Fibroblast of pulmonary artery (primary cell): ENCODE measurements around the gene THADA.
"Not testable (repeated sequence)": the region's sequence is repeated elsewhere in the genome, so short reads cannot be mapped to it uniquely, and the experiment has no call there.

Experiments
- DNase-seq: peaks from one replicate; pipeline ENCODE4 v3.0.0-alpha.2; 2010; ENCODE audit warnings: low read depth
- H3K4me3 ChIP-seq: replicated peaks from 2 replicates; pipeline ENCODE4 v1.5.1; 2011; ENCODE audit warnings: low read depth, mild to moderate bottlenecking, control low read depth, low read length, moderate library complexity
- TF ChIP-seq, protein P1 (sequence below): IDR thresholded peaks from 2 replicates; pipeline ENCODE4 v1.5.1; 2011; ENCODE audit warnings: mild to moderate bottlenecking, control low read depth, low read length, inconsistent platforms; ENCODE audit errors: missing control alignments

Gene THADA

DNA sequence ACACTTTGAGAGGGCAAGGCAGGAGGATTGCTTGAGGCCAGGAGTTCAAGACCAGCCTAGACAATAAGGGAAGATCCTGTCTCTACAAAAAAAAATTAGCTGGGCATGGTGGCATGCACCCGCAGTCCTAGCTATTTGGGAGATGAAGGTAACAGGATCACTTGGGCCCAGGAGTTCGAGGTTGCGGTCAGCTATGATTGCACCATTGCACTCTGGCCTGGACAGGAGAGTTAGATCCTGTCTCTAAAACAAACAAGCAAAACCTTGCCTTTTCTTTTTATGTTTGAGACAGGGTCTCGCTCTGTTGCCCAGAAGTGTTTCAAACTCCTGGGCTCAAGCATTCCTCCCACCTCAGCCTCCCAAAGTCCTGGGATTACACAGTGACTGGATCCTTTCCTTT lies 14.5 kb upstream of the THADA start:
- no peak for DNase-seq
- TF ChIP-seq, protein P1, sequence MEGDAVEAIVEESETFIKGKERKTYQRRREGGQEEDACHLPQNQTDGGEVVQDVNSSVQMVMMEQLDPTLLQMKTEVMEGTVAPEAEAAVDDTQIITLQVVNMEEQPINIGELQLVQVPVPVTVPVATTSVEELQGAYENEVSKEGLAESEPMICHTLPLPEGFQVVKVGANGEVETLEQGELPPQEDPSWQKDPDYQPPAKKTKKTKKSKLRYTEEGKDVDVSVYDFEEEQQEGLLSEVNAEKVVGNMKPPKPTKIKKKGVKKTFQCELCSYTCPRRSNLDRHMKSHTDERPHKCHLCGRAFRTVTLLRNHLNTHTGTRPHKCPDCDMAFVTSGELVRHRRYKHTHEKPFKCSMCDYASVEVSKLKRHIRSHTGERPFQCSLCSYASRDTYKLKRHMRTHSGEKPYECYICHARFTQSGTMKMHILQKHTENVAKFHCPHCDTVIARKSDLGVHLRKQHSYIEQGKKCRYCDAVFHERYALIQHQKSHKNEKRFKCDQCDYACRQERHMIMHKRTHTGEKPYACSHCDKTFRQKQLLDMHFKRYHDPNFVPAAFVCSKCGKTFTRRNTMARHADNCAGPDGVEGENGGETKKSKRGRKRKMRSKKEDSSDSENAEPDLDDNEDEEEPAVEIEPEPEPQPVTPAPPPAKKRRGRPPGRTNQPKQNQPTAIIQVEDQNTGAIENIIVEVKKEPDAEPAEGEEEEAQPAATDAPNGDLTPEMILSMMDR, result no peak
- no peak overlapping the region for H3K4me3 ChIP-seq

DNA sequence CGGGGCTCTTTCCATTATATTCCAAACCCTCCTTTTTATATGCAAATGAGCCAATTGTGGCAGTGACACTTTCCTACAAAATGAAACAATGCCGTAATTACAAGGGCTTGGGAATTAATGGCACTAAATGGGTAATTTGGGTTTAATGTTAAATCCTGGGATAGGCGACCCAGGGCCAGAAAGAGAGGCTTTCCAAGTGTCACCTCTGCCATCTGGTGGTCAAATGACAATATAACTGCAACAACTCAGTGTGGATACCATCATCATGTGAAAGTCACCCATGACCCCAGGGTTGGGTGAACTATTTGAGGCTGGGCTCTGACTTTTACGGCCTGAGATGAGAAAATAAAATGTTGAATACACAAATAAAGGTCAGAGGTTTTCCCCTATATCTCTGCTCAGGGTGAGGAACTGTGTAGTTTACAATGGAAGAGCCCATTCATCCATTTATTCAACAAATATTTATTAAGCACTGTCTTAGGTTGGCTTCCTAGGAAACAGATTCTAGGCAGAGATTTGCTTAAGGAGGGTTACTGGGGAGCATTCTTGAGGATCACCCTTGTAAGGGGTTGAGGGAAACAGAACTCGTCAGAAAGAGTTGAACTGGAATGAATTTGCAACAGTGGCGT lies 13.6 kb upstream of the THADA start:
- H3K4me3 ChIP-seq, result no peak overlapping the region
- TF ChIP-seq, protein P1, result peak; percentile 65
- DNase-seq, result peak; percentile 63

DNA sequence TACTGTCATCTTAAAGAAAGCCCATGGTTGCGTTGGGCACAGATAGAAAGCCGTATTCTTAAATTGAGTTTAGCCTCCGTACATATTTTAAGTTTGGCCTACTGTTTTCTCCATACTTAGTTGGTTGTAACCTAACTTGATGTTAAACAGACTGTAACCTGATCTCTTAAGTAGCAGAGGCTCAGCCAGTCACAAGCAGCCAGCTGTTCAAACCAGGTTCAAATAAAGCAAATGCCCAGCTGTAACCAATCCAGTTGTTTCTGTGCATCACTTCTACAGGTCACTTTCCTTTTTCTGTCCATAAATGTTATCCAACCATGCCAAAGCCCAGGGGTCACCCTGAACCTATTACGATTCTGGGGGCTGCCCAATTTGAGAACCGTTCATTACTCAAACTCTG lies 10.0 kb upstream of the THADA start:
- no peak overlapping the region for H3K4me3 ChIP-seq
- TF ChIP-seq, protein P1, result no peak
- DNase-seq, result no peak

DNA sequence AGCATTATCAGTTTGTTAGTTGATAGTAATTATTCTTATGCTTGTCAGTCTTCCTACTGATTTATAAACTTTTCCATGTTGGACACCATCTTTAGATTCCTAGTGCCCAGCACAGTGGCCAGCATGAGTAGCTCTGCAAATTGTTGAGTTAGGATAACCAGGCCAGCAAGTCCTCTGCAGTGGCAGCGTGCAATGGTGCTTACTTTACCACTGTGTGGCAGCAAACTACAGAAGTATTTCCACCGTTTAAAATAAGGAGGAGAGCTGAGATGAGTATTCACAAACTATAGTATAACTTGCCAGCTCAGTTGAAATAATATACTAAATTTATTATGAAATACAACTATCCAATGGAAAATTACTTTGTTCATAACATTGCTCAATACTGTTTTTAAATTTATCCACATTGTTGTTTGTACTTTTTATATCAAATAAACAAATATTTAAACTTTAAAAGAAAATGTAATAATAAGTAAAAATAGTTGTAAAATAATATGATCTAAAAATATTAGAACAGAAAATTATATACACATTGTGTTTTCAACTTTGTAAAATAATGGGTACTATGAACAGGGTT lies 9.3 kb upstream of the THADA start:
- DNase-seq, result peak; percentile 72
- H3K4me3 ChIP-seq, result no peak overlapping the region
- TF ChIP-seq, protein P1, result peak; percentile 71

DNA sequence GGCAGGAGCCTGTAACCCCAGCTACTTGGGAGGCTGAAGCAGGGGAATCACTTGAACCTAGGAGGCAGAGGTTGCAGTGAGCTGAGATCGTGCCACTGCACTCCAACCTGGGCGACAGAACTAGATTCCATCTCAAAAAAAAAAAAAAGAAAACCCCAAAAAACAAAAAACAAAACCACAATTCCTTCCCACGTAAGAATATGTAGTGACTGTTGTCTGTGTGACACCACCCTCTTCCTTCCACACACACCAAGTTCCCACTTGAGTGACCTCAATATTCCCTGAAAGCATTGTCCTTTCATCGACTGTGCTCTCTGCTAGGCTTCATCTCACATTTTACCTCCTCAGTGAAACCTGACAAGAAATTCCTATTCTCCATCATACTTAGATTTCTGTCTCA lies 8.8 kb upstream of the THADA start:
- DNase-seq, result no peak
- no peak overlapping the region for H3K4me3 ChIP-seq
- TF ChIP-seq, protein P1, result no peak

DNA sequence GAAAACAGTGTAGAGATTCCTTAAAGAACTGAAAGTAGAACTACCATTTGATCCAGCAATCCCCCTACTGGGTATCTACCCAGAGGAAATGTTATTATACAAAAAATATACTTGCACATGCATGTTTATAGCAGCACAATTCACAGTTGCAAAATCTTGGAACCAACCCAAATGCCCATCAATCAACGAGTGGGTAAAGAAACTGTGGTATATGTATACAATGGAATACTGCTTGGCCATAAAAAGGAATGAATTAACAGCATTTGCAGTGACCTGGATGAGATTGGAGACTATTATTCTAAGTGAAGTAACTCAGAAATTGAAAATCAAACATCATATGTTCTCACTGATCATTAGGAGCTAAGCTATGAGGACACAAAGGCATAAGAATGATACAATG lies 4.8 kb upstream of the THADA start:
- not testable (repeated sequence) for DNase-seq, H3K4me3 ChIP-seq

DNA sequence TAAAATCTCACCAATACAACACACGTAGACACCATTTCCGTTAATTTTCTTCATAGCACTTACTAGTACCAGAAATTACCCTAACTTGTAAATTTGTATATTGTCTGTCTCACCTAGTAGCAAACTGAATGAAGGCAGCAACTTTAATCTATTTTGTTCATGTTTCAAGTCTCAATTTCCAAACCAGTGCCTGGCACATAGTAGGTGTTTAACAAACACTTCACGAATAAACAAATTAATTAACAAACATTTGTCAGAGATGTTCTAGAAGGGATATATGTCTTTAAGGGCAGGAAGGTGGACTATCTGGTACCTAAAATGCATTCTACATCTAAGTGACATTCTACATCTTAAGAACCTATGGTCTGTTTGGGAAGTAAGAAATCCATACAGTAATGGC lies 963 bp downstream of the THADA start:
- H3K4me3 ChIP-seq, result peak overlapping the region; percentile 80
- TF ChIP-seq, protein P1, result no peak
- no peak for DNase-seq
